DND-41 (cell line): ENCODE data around the gene COPS8.

ENCODE experiments used
- ATAC-seq: fragments of 200-7000 bp; cut with Tn5 transposase; 3 replicates; pipeline ENCODE4 v1.9.1; 2021; ENCODE audit warnings: low read depth; ENCODE audit not compliant: insufficient read depth
- DNase-seq: peaks from one replicate; pipeline ENCODE4 v3.0.0-alpha.2; 2020
- H2AFZ ChIP-seq: 2 replicates; pipeline ENCODE4 v1.6.0; 2012; ENCODE audit warnings: low read depth, low read length
- H3K27ac ChIP-seq: 2 replicates; pipeline ENCODE4 v1.5.1; 2012; ENCODE audit warnings: low read length, inconsistent platforms
- H3K27me3 ChIP-seq: fragments of 200-600 bp; sonication (generic); 2 replicates; pipeline ENCODE4 v1.6.0; 2012; ENCODE audit warnings: low read length, mild to moderate bottlenecking, inconsistent platforms; ENCODE audit not compliant: insufficient read depth, poor library complexity
- H3K36me3 ChIP-seq: 2 replicates; pipeline ENCODE4 v1.5.1; 2012; ENCODE audit warnings: low read length, inconsistent platforms; ENCODE audit not compliant: insufficient read depth
- H3K4me1 ChIP-seq: 2 replicates; pipeline ENCODE4 v1.5.1; 2012; ENCODE audit warnings: mild to moderate bottlenecking, low read length; ENCODE audit not compliant: insufficient read depth
- H3K4me2 ChIP-seq: 2 replicates; pipeline ENCODE4 v1.6.0; 2012; ENCODE audit warnings: mild to moderate bottlenecking, moderate library complexity, low read length, inconsistent platforms; ENCODE audit not compliant: insufficient read depth
- H3K4me3 ChIP-seq, 2 experiments: fragments of 200-600 bp in 1 of 2; shearing (Covaris generic) in 1 of 2; 2 replicates each; pipeline ENCODE4 v1.5.1; 2012 to 2016; ENCODE audit warnings: inconsistent platforms in 2 of 2, low read length in 2 of 2, mild to moderate bottlenecking in 2 of 2, low read depth in 1 of 2, moderate library complexity in 1 of 2
- H3K79me2 ChIP-seq: 2 replicates; pipeline ENCODE4 v1.6.0; 2012; ENCODE audit warnings: low read length, inconsistent platforms; ENCODE audit not compliant: insufficient read depth
- H3K9ac ChIP-seq: 2 replicates; pipeline ENCODE4 v1.6.0; 2012; ENCODE audit warnings: low read depth, mild to moderate bottlenecking, inconsistent platforms, low read length, moderate library complexity
- H3K9me3 ChIP-seq: 2 replicates; pipeline ENCODE4 v1.5.1; 2012; ENCODE audit warnings: low read length, moderate library complexity, mild to moderate bottlenecking, inconsistent platforms; ENCODE audit not compliant: insufficient read depth, severe bottlenecking
- H4K20me1 ChIP-seq: 2 replicates; pipeline ENCODE4 v1.6.0; 2012; ENCODE audit warnings: low read length; ENCODE audit not compliant: insufficient read depth
- CTCF ChIP-seq: IDR thresholded peaks from 2 replicates; pipeline ENCODE4 v1.5.1; 2012; ENCODE audit warnings: borderline replicate concordance, low read length, moderate library complexity, mild to moderate bottlenecking; ENCODE audit not compliant: poor library complexity, severe bottlenecking; ENCODE audit errors: extremely low read depth
- EZH2 ChIP-seq: IDR thresholded peaks from 3 replicates; pipeline ENCODE4 v1.6.1; 2012; ENCODE audit warnings: borderline replicate concordance, low read depth, mild to moderate bottlenecking, moderate library complexity, low read length, inconsistent platforms; ENCODE audit not compliant: severe bottlenecking

COPS8 gene

DNA sequence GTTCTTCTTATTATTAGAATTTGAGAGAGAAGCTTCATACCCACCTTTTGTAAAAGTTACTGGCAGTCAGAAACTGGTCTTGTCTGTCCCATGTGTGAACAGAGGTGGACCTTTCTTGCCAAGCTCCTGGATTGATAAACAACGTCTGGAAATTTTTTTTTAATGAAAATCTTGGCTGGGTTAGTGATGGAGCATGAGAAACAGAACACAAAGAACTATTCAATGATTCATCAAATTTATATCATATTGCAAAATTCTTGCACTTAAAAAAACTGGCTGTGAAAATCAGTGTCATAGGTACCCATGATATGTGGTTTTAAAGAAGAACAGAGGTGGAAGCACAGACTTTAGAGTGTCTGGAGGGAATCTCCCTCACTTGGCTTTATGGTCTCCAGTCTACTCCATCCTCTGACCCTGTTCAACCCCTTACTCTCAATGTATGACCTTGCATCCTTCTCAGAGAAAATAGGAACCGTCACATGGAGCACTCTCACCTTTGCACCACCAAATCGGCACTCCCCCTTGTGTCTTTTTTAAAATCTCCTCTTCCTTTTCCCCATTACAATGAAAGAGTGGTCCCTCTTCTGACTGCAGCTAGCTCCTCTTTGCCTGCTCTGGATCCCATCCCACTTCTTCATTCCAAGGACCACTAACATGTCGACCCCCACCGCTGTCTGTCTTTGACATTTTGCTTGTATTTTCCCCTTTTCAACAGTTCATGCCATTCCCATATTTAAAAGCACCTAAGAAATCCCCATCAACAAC lies 58.2 kb downstream of the COPS8 start:
- H3K27me3 ChIP-seq: no peaks in the 10 kb centered on the region
- no peak overlapping the region for H3K4me2 ChIP-seq
- no peaks in the 10 kb centered on the region for H3K4me1 ChIP-seq
- no peaks in the 10 kb centered on the region for H3K36me3 ChIP-seq
- TF ChIP-seq EZH2 (no peak), CTCF (no peak)
- no peaks in the 10 kb centered on the region for H4K20me1 ChIP-seq
- peaks cover 21% of the 10 kb centered on the region for H3K9me3 ChIP-seq
- ATAC-seq: no peak
- no peaks in the 10 kb centered on the region for H3K79me2 ChIP-seq
- no peak for DNase-seq
- no peak overlapping the region for H3K9ac ChIP-seq
- no peak overlapping the region for H2AFZ ChIP-seq
- H3K27ac ChIP-seq: no peak overlapping the region
- no peak overlapping the region for H3K4me3 ChIP-seq

- H2AFZ ChIP-seq: no peak overlapping the region
- no peaks in the 10 kb centered on the region for H4K20me1 ChIP-seq
- no peak overlapping the region for H3K4me3 ChIP-seq
- TF ChIP-seq EZH2: no peak
- TF ChIP-seq CTCF: no peak
- no peaks in the 10 kb centered on the region for H3K79me2 ChIP-seq
- peaks cover 21% of the 10 kb centered on the region for H3K9me3 ChIP-seq
- no peak overlapping the region for H3K27ac ChIP-seq
- H3K9ac ChIP-seq: no peak overlapping the region
- no peaks in the 10 kb centered on the region for H3K36me3 ChIP-seq
- no peak for ATAC-seq
- no peaks in the 10 kb centered on the region for H3K27me3 ChIP-seq
- no peaks in the 10 kb centered on the region for H3K4me1 ChIP-seq
- DNase-seq: no peak
- H3K4me2 ChIP-seq: no peak overlapping the region
Measured at GRCh38 chr2:237144516-237144915, 58.8 kb downstream of the COPS8 start.

- Histone ChIP-seq H3K36me3 (no peaks in the 10 kb centered on the region), H3K4me1 (no peaks in the 10 kb centered on the region), H3K79me2 (no peaks in the 10 kb centered on the region), H3K9ac (no peak overlapping the region), H2AFZ (no peak overlapping the region), H3K27me3 (no peaks in the 10 kb centered on the region), H3K27ac (no peak overlapping the region), H3K9me3 (peaks cover 21% of the 10 kb centered on the region), H3K4me3 (no peak overlapping the region), H4K20me1 (no peaks in the 10 kb centered on the region), H3K4me2 (no peak overlapping the region)
- ATAC-seq (no peak), DNase-seq (no peak)
- no peak for TF ChIP-seq CTCF
Measured at GRCh38 chr2:237147317-237147716, 61.6 kb downstream of the COPS8 start.
